GM19324 (cell line): ENCODE results near the gene EEFSEC.
"Not testable (repeated sequence)": the region's sequence is repeated elsewhere in the genome, so short reads cannot be mapped to it uniquely, and the experiment has no call there.

ENCODE experiments used
- ATAC-seq: cut with Tn5 transposase; IDR thresholded peaks from one replicate; pipeline ENCODE4 v1.9.1; 2021; ENCODE audit warnings: mild to moderate bottlenecking, moderate library complexity; ENCODE audit not compliant: unreplicated experiment, low FRiP score

The EEFSEC gene

GRCh38 chr3:128151758-128152274, 1.5 kb upstream of the EEFSEC start:
- ATAC-seq = no peak

DNA sequence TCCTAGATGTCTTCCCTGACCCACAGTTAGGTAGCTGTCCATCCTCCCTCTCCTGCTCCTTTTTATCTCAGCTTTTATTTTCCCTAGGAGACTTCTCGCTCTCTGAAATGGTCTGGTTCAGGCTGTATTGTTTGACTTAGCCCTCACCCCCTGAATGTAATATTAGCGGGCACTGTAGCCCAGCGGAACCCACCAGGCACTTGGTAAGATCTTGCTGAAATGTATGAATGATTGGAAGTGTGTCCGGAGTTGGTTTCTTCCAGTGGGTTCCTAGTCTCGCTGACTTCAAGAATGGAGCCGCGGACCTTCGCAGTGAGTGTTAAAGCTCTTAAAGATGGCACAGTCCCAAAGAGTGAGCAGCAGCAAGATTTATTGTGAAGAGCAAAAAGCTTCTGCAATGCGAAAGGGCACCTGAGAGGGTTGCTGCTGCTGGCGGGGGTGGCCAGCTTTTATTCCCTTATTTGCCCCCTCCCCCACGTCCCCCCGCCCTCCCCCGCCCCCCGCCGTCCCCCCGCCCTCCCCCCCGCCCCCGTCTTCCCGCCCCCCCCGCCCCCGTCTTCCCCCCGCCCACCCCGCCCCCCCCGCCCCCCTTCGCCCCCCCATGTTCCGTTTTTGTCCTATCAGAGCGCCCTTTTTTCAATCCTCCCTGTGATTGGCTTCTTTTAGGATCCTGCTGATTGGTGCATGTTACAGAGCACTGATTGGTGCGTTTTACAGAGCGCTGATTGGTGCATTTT, 694 bp upstream of the EEFSEC start:
- ATAC-seq = no peak

DNA sequence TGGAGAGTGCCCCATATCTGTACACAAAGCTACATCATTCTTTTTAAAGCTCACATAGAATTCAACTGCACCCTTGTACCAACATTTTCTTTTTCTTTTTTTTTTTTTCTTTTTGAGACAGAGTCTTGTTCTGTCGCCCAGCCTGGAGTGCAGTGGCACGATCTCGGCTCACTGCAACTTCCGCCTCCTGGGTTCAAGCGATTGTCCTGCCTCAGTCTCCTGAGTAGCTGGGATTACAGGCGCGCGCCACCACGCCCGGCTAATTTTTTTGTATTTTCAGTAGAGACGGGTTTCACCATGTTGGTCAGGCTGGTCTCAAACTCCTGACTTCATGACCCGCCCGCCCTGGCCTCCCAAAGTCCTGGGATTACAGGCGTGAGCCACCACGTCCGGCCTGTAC, 1.1 kb downstream of the EEFSEC start:
- not testable (repeated sequence) for ATAC-seq

GRCh38 chr3:128155616-128156360, 2.5 kb downstream of the EEFSEC start:
- no peak for ATAC-seq

DNA sequence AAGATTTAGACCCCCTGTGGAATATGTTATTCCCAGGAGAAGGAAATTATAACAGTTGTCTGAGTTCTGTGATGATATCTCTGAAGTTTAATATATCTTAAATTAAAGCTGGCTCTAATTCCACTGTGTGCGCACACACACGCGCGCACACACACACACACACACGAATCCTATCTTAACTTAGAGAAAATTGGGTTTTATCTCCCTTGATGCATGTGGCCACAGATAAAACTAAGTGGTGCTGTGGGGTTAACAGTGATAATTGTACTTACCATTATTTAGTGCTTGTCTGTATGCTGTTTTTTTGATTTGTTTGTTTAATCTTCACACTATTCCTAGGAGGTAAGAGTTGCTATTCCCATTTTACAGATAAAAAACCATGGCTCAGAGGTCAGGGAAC, 7.4 kb downstream of the EEFSEC start:
- ATAC-seq = no peak

- ATAC-seq = no peak
Measured at GRCh38 chr3:128163432-128163831, 10.2 kb downstream of the EEFSEC start.

GRCh38 chr3:128166971-128167453, 13.7 kb downstream of the EEFSEC start:
- ATAC-seq = no peak

- ATAC-seq = no peak
Measured at GRCh38 chr3:128167646-128167972, 14.3 kb downstream of the EEFSEC start.

DNA sequence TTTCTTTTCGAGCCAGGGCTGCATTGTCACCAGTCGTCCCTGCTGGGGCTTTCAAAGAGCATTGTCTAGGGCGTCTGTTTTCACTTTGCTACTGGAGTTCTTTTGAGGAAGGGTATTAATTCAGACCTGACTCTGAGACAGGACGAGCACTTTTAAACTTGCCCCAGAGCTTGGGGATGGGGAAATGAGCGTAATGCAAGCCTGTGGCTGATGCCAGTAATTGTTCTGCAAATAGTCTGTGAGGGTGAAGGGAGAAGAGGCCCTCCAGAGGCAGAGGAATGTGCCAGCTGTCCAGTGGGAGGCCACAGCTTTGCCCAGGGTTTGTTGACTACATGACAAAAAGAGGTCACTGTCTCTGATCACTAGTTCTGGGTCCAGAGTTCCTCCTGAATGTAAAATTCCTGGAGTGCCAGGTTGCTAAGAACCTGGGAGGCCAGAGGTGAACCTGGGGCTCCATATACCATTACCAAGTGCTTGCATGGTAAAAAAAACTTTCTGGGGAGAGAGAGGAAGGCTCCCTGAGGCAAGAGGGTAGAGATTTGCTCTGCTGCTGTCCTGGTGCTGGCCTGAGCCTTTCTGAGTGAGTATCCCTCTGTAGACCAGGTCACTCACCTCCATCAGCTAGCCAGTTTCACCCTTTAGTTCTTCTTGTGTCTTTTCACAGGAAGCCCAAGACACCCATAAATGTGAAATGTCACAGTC, 14.8 kb downstream of the EEFSEC start:
- ATAC-seq = no peak

- no peak for ATAC-seq
Measured at GRCh38 chr3:128168836-128169235, 15.6 kb downstream of the EEFSEC start.

DNA sequence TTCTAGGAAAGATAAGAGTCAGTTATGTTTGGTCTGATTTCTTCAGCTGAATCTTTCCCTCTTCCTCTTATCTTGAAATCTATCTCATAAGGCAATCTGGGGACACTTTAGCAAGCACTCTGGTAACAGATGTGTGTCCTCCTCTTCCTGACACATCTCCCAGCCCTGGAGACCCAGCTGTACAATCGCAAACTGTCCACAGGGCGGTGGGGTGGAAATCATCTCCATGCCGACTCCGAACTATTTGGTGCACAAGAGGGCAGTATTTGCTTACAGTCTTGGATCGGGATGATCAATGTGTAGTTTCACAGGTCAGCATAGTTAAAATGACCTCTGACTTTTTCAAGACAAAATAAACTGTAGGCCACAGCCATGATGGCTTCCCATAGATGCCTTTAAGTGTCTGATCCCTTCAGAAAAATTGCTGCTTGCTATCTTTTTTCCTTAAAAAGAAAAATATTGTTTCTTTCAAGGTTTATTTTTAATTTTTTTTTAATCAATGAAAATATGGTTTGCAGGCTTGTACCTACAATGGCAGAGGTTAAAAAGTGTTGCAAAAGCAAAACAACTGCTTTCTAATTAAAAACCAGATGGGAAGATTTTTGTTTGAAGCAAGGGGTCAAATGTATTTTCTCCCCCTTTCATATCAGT, 17.7 kb downstream of the EEFSEC start:
- ATAC-seq = no peak

- ATAC-seq = no peak
Measured at GRCh38 chr3:128173200-128173599, 19.9 kb downstream of the EEFSEC start.

GRCh38 chr3:128173849-128174248, 20.6 kb downstream of the EEFSEC start:
- ATAC-seq = no peak

GRCh38 chr3:128174675-128175590, 21.7 kb downstream of the EEFSEC start:
- ATAC-seq = no peak

- no peak for ATAC-seq
Measured at GRCh38 chr3:128175768-128176167, 22.5 kb downstream of the EEFSEC start.

DNA sequence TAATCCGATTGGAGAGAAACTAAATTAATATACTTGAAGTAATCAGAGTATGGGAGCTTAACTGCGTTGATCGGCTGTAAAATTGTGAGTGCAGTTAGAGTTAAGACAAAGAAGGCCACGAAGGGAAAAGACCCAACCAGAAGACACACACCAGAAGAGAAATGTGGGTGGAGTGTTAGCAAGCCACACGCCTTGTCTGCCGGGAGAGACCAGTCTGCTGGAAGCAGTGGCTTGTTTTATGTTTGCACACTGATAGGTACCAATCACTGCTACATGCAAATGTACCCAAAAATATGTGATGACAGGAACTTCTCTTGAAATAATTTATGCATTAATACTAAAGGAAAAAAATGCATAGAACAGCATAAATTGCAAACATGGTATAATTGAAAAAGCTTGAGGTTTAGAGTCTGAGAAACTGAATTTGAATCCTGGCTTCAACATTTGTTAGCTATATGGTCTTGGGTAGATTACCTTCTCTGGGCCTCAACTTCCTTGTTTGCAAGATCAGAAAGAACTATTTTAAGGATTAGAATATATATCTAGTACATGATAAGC, 23.1 kb downstream of the EEFSEC start:
- no peak for ATAC-seq

DNA sequence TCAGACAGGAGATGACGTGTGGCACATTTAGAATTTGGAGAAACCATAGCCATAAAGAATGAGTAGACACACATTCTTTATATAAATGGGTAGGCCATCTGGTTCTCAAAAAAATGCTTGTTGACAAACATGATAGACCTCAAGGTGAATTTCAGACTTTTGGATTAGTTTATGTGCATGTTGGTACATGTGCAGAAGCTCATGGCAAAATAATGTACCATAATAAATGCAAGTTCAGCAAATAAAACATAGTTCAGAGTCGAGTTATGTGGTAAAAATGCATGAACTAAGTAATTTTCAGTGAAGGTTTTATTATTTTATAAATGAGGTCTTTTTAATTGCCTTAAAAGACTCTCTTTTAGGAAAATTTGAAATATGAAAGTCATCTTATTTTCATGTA, 24.6 kb downstream of the EEFSEC start:
- no peak for ATAC-seq

GRCh38 chr3:128178782-128179483, 25.7 kb downstream of the EEFSEC start:
- ATAC-seq = no peak

- no peak for ATAC-seq
Measured at GRCh38 chr3:128179484-128179819, 26.2 kb downstream of the EEFSEC start.
